HG03439 (cell line): ENCODE measurements around the gene ZNF302.
"Not testable (repeated sequence)": the region's sequence is repeated elsewhere in the genome, so short reads cannot be mapped to it uniquely, and the experiment has no call there.

Experiments used
- ATAC-seq: cut with Tn5 transposase; IDR thresholded peaks from one replicate; pipeline ENCODE4 v1.9.1; 2021; ENCODE audit warnings: mild to moderate bottlenecking, moderate library complexity; ENCODE audit not compliant: unreplicated experiment

ZNF302 gene

GRCh38 chr19:34671972-34672371 lies 5.5 kb upstream of the ZNF302 start:
- ATAC-seq = no peak

DNA sequence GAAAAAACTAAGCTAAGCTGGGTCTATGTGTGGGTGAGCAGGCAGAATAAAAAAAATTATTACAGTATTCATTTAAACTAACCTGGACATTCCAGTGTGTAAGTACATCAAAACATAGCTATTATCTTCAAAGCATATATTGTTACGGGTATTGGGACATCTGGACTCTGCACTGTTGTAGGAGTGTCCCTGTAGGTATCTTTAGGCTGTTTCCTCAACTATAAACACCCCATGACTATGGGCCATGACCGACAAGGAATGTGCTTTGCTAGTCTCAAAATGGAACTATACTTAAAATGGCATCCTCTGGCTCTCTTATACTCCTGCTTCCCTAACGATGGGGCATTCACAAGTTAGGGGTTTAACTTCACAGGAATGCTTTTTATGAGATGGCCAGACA lies 3.9 kb upstream of the ZNF302 start:
- no peak for ATAC-seq

DNA sequence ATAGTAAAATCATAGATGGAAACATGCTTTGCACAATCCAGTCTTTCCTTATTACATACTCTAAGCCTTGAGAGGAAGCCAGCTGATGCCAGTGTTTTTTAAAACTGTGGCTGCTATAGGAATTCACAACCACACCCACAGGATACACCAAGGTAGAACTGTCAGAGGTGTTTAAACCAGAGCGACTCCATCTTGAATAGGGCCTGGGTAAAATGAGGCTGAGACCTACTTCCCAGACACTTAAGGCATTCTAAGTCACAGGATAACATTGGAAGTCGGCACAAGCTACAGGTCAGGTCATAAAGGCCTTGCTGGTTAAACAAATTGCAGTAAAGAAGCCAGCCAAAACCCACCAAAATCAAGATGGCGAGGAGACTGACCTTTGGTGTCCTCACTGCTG lies 2.2 kb upstream of the ZNF302 start:
- ATAC-seq = no peak

DNA sequence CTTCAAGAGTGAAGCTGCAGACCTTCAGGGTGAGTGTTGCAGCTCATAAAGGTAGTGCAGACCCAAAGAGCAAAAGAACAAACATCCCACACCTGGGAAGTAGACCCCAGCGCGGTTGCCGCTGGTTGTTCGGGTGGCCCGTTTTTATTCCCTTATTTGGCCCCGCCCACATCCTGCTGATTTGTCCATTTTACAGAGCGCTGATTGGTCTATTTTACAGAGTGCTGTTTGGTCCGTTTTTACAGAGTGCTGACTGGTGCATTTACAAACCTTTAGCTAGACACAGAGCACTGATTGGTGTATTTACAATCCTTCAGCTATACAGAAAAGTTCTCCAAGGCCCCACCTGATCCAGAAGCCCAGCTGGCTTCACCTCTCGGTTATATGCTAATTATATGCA lies 1.6 kb upstream of the ZNF302 start:
- ATAC-seq = no peak

DNA sequence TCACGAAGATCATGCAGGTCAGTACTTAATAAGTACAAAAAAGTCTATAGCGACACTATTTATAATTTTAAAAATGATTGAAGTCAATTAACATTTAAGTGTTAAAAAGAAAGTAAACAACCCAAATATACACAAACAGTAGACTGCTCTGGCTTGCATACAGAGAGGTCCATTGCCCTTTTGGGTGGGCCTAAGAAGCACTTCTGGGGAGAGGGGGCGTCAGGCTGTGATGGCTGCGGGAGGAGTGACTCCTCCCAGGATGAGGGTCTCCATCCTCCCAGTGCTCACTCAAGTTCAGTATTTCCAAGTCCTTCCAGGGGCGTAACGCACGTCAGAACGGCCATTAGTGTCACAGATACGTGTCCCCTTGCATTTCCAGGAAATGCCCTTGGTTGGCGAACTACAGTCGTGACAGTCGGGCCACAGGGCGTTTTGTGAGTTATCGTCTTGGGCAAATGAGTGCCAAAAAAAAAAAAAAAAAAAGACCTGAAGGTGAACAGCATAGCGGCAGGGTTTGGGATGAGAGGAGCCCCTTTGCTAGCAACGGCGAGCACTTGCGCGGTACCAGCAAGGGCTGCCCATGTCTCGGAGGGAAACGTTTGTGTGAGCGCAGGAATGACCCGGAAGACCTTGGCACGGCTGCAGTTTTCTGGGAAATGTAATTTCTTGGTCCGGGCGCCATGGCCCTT lies 637 bp upstream of the ZNF302 start, which contains the start of gene SCGB2B2:
Gene SCGB2B2 (minus strand): TSS at position 463 of the 689 bp plus-strand sequence. CDS start 82,596 bp downstream, outside the sequence.
- ATAC-seq = peak; percentile 41

DNA sequence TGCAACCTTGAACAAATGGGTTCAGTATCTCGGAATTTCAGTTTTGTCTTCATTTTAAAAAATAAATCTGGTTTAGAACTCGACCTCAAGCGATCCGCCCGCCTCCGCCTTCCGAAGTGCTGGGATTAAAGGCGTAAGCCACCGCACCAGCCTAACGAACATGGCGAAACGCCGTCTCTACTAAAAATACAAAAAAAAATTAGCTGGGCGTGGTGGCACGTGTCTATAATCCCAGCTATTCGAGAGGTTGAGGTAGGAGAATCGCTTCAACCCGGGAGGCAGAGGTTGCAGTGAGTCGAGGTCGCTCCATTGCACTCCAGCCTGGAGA lies 571 bp downstream of the ZNF302 start:
- no peak for ATAC-seq

- no peak for ATAC-seq
These were observed 943 bp downstream of the ZNF302 start for GRCh38 chr19:34678421-34678820.

GRCh38 chr19:34681478-34681877 lies 4.0 kb downstream of the ZNF302 start:
- no peak for ATAC-seq

GRCh38 chr19:34685266-34685665 lies 7.8 kb downstream of the ZNF302 start:
- not testable (repeated sequence) for ATAC-seq

GRCh38 chr19:34686455-34686854 lies 9.0 kb downstream of the ZNF302 start:
- no peak for ATAC-seq

DNA sequence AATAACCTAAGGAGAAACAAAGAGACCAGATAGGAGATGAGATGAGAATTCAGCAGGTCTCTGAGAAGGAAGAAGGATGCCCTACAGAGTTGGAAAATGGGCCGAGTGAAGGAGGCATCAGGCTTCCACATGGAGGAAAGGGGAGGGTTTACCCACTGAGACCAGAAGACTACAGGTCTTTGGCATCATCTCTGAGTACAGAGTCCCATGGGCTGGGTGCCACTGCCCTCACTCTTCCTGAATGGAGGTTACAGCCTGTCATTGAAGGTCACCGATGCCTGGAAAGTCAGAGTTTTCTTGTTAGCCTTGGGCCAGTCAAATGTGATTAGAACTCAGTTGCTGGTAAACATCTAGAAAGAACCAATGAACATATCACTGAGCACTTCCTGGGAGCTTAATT lies 9.9 kb downstream of the ZNF302 start:
- no peak for ATAC-seq

- no peak for ATAC-seq
These were observed 11.1 kb downstream of the ZNF302 start for GRCh38 chr19:34688592-34688991.

DNA sequence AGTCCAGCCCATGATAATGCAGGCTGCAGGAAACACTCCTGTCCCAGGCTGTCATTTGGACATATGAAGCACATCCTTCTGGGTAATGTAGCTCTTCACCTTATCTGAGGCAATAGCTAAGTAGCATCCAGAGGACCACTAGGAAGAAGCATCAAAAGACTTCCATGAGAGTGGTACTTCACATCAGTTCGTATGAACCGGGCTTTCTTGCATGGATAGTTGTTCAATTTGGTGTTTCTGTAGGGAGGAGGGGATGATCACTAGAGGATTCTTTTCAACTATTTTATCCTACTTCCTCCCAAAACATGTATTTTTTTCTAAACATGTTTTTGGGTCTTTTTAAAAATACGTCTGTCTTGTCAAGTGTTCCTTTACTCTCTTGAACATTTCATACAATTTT lies 12.9 kb downstream of the ZNF302 start:
- no peak for ATAC-seq

DNA sequence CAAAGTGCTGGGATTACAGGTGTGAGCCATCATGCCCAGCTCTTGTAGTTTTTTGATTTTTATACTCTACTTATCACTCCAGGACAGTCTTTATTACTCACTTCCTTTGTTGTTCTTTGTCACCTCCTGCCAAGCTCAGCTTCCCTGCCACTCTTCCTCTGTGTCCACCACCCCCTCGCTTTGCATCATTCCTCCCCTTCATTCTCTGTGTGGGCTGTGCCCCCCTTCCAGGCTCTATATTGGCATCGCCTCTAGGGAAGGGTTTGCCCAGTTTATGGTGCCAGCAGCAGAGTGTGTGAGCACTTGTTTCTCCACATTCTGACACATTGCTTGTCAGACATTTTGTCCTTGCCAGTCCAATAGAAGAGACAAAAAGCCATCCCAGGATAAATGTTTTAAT lies 15.1 kb downstream of the ZNF302 start:
- ATAC-seq = no peak

DNA sequence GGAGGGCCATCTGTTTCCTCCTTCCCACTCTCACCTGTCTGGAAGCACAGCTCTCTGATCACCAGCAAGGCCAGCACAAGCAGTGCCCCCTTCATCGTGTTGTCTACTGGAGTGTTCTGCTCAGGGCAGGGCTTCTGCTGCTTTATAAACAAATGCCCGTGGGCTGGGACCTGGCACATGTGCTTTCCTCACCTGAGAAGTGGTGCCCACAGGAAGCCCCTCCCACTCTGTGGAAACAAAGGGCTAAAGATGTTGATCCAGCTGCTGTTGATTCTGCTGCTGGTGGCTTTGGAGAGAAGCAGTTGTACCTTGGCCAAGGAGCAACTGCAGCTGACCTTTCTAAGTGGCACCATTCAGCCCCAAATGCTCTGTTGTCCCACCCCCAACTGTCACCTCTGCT lies 30.2 kb downstream of the ZNF302 start:
- ATAC-seq = no peak

- no peak for ATAC-seq
These were observed 34.4 kb downstream of the ZNF302 start for GRCh38 chr19:34711890-34712289.

DNA sequence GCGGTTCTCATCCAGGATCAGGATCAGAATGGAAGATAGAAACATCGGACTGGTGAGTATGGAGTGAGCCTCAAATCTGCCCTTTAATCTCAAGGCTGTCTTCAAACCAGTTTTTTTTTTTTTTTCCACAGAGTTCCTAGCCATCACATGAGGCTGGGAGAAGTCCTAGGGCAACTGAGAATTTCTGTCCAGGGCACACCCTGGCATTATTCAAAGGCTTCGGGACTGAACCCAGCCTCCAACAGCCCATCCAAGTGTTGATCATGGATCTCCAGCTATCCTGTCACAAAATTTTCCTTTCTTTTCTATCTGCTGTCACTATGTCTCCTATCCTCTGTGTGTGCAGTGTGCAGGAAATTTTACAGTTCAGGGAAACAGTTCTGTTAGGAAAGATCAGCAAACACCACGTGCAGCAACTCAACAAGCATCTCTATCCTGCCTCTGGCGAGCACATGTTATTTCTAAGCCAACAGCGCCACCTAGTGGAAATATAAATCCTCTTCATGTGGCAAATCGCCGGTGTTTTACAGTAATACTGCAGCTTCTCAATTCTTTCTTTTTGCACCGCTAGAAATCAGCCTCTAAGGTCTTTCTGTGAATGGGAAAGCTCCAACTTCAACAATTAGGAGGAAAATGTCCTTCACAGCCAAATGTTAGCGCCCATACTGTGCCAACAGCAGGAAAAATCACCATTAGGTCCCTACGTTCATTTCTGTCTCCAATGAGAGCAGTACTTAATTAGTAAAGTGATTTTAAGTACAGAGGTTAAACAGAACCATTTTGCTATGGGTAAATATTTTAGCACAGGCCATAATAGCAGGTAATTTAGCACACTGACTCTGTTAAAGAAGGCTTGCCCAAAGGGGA lies 35.1 kb downstream of the ZNF302 start:
- no peak for ATAC-seq

GRCh38 chr19:34713262-34713637 lies 35.8 kb downstream of the ZNF302 start:
- ATAC-seq = no peak

DNA sequence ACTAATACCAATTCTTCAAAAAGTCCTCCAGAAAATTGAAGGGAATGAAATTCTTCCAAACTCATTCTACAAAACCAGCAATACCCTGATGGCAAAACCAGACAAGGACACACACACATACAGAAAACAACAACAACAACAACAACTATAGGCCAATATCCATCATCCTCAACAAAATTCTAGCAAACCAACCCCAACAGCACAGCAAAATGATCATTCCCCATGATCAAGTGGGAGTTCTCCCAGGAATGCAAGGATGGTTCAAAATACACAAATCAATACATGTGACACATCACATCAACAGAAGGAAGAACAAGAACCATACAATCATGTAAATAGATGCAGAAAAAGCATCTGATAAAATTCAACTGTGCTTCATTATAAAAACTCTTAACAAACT lies 37.9 kb downstream of the ZNF302 start:
- ATAC-seq = no peak

DNA sequence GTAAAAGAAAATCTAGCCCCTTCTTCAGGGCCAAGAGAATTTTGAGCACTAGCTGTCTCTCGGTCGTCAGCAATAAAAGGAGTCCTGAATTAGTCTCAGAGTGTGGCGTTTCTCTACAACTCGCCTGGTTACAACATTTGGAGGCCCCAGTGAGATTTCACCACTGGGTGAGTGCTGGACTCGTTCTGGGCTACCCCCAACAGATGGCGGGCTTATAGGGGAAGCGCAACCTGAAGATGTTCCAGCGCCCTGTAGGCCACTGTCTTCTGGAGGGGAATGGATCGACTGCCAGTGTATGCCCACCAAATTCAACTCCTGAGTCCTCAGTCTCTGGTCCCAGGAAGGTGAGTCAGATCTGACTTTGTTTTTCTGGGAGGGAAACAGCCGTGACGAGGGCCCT lies 44.9 kb downstream of the ZNF302 start:
- ATAC-seq = no peak

DNA sequence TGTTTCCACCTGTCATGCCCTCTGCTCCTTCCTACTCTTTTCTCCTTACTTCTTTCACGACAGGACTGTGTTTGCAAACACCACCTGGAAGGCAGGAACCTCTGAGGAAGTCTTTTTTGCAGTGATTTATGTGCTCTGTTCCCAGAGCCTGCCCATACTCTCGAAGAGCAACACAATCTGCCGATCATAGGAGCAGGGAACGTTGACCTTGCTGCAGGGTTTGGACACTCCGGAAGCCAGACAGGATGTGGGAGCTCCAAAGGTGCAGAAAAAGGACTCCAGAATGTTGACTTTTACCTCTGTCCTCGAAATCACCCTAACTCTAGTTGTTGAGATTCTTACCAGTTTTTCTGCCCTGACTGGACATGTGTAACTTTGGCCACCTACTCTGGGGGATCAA lies 47.9 kb downstream of the ZNF302 start:
- ATAC-seq = no peak

DNA sequence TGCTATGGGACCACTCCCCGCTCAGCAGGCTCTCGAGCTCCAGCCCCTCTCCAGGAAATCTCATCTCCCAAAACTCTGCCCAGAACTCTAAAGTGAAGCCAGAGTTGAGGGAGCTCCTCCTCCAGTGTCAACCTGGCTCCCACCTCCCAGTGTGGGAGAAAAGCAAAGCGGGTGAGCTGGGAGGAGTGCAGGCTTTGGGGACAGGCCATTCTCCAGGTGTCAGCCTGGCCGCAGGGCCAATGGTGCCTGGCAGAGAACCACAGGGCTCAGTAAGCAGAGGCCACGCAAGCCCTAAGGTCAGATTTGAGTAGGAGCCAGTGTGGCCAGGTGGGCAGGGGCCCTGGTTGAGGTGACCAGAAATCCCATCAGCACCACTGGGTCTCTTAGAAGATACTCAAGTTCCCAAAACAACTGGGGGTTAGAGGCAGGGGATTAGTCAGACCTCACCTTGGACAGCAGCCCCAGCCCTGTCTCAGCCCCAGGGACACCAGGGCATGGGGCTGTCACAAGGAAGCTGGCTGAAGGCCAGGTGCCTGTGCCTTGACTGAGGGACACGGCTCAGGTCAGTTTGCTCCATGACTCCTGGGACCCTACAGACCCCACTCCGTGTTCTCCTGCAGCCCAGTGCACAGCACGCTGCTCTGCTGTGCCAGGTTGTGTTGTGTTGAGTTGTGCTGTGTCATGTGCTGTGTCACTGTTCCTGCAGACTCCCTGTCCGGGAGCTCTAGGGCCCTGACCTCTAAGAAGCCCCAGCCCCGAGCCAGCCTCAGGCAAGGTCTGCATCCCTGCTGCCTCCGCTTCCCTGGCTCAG lies 53.7 kb downstream of the ZNF302 start:
- ATAC-seq = no peak
